SKM-1 (cell line): ENCODE data around the gene TBC1D9.

Experiments
- DNase-seq: peaks from one replicate; lab custom pipeline; 2025; ENCODE audit not compliant: unreplicated experiment; lab: John Stamatoyannopoulos, UW

TBC1D9 gene

GRCh38 chr4:140725556-140725955 lies 30.6 kb downstream of the TBC1D9 start:
- no peak for DNase-seq

- DNase-seq = no peak
Measured at GRCh38 chr4:140724760-140725159, 31.4 kb downstream of the TBC1D9 start.

GRCh38 chr4:140720387-140721304 lies 35.5 kb downstream of the TBC1D9 start:
- DNase-seq = no peak

DNA sequence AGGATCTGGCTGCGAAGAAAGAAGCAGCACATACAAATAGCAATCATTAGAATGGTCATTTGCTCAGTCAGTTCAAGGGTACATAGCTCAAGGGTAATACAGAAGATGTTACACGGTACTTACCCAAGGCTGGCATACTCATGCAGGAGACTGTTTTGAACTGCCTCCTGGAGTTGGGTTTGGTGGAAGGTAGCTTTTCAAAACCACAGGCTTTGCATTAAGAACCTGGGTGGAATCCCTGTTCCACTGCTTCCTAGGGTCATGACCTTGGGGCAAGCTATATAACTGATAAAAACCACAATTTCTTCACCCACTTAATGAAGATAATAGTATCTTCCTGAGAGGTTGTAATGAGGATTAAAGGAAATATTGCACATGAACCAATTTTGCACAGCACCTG lies 36.5 kb downstream of the TBC1D9 start:
- DNase-seq = no peak

DNA sequence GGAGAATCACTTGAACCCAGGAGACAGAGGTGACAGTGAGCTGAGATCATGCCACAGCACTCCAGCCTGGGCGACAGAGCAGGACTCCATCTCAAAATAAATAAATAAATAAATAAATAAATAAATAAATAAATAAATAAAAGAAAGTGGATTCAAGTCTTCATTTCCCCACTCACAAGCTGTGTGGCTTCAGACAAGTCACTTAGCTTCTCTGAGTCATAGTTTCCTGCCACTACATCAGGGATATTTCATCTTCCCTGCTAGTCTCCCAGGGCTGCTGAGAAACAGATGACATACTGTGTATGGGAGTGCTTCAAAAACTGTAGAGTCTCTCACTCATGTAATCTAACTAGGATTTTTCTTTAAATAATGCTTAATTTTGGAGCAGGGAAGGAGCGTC lies 37.2 kb downstream of the TBC1D9 start:
- DNase-seq = no peak

DNA sequence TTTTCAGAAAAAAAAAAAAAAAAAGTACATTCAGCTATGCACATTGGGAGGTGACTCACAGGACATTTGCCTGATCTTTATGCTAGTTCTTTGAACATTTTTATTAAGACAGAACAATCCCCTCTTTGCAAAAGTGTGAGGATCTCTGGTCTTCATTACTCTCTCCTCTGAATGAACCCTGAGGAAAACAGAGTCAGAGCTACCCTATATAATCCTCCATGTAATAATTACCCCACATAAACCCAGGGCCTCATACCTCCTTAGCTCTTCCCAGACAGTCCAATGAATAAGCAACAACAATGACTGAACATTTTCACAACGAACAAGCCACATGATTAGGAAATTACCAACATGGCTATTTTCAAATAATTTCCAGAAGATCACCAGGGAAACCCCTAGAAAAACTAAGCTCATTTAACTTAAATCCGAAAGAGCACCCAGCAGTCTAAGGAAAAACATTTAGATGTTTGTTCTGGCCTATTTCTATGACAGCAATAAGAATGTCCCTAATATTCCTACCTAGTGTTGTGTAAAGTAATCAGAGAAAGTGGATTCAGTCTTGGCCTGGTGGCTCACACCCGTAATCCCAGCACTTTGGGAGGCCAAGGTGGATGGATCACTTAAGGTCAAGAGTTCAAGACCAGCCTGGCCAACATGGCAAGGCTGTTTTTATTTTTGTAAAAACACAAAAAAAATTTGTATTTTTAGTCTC lies 37.8 kb downstream of the TBC1D9 start:
- no peak for DNase-seq

- no peak for DNase-seq
Measured at GRCh38 chr4:140717313-140717712, 38.9 kb downstream of the TBC1D9 start.

GRCh38 chr4:140715119-140715518 lies 41.1 kb downstream of the TBC1D9 start:
- DNase-seq = no peak

DNA sequence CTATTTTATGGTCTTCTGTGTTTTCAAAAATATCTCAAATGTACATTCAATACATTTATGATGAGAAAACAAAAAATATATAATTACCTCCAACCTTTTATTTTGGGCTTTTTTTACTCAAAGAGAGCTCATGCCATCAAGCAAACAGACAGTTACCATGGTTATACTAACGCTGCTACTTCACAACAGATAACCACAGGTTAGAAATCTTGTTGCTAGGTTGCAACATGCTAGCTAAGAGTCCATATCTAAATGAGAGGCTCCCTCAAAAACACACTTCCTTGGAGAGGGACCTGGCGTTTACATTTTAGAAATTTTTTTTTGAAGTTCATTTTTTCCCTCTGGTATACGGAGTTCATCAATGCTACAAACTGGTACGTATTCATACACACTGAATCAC lies 44.3 kb downstream of the TBC1D9 start:
- peak; percentile 21 for DNase-seq

GRCh38 chr4:140710908-140711622 lies 45.1 kb downstream of the TBC1D9 start:
- DNase-seq = no peak

- no peak for DNase-seq
Measured at GRCh38 chr4:140707325-140707724, 48.9 kb downstream of the TBC1D9 start.

DNA sequence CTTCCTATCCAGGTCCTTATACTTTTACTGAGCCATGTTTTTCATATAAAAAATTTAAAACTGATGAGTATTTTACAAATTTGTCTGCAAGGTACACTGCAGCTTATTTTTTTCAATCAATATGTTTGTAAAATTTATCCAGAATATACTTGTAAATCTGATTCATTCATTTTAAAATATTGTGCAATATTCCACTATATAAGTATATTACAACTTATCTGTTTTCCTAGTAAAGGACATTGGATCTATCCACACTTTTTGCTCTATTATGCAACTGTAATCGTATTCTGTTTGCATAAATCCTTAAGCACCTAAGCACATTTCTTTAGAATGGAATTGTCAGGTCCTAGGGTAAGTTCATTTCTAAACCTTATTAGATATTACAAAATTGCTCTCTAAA lies 49.5 kb downstream of the TBC1D9 start:
- DNase-seq = no peak

GRCh38 chr4:140706276-140706625 lies 49.9 kb downstream of the TBC1D9 start:
- no peak for DNase-seq

DNA sequence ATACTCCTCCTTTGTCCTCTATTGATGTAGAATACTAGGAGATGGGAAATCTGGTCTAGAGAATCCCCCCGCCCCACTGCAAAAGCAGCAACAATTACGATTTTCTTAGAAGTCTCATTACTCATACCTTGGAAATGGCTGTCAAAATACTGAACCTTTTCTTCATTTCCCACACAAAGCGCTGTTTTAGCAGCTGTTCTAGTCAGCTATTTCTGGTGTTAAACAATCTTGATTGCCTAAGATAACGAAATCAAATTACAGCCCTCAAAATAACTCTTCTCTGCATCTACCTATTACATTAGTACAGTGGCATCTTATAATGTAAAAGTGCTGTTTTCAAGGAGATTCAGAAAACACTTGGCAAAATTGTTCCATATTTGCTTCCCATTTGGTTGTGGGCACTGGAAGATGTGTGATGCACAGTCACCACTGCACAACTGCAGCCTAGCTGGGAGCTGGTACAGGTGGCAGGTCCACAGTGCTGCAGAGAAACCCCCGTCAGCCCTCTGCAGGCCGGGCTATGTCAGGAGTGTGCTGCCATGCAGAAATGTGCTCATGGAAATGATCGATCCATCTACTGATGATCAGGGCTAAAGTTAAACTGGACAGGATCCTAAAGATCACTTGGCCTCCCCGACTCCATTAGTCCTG lies 50.4 kb downstream of the TBC1D9 start:
- DNase-seq = no peak

- no peak for DNase-seq
Measured at GRCh38 chr4:140704964-140705363, 51.2 kb downstream of the TBC1D9 start.

GRCh38 chr4:140704392-140704960 lies 51.7 kb downstream of the TBC1D9 start:
- DNase-seq = no peak

DNA sequence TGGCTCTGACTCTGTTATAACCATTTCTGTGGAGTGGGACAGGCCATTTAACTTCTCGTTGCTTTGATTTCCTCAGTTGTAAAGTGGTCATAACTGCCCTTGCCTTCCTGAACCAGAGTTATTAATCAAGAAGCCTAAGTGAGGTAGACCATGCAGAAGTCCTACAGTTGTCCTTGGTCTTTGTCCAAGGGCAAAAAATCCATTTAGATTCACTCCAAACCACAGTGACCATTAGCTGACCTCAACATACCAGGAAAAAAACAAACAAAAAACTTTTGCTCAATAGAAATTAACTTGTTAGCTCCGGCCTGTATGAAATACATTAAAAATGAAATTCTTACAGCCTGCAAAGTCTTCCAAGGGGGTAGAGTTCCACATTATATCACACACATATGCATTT lies 52.7 kb downstream of the TBC1D9 start:
- DNase-seq = no peak

DNA sequence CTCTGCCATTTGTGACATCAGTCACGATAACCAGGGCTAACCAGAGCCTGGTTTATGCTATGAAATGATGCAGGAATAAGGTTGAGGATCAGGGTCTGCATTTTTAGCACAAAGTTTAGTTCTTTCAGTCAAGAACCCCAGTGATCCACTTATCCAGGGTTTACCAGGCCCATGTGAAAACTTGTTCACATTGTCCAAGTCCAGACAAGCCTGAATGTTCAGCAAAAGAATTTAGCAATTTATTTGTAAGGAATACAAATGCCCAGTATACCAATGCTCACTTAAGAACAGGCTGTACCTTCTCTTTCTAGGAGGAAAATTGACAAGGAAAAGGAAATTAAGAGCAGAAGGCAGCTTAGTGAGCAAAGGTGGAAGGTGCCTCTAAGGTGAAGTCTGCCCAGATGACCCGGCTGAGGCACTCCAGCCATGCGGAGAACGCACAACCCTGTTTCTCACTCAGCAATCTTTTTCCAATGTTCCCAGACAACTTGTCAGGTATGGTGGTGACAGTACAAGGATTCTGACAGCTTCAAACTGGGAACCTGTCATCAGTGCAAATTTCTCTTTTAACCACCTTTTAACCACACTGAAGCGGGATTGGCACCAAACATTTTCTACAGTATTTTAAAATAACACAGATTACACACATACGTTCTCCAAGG lies 54.0 kb downstream of the TBC1D9 start:
- no peak for DNase-seq

- DNase-seq = no peak
Measured at GRCh38 chr4:140701071-140701470, 55.1 kb downstream of the TBC1D9 start.
